Right hindlimb (tissue), 1 donor: ENCODE data around the gene EFNA4.
A peak's percentile ranks its signal among the peaks of the same experiment; 100 is the strongest.

Experiments
- DNase-seq: peaks from one replicate; pipeline ENCODE4 v3.0.0-alpha.2; 2018

EFNA4 gene, protein sequence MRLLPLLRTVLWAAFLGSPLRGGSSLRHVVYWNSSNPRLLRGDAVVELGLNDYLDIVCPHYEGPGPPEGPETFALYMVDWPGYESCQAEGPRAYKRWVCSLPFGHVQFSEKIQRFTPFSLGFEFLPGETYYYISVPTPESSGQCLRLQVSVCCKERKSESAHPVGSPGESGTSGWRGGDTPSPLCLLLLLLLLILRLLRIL

DNA sequence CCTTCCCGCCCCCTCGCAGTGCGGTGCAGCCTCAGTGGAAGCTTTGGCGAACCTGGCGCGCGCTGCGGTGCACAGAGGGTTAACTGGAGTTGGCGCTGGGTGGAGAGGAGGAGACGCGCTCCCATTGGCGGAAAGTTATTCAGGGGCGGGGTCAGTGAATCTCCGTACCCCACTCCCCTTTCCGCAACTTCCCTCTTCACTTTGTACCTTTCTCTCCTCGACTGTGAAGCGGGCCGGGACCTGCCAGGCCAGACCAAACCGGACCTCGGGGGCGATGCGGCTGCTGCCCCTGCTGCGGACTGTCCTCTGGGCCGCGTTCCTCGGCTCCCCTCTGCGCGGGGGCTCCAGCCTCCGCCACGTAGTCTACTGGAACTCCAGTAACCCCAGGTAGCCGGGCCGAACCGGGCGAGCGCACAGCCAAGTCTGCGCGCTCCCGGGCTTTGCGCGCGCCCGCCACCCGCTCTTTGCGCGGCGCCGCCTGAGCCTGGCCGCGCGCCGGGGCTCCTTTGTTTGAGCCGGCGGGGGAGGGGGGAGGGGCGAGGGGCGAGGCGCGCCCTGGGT is at the start of gene EFNA4:
EFNA4 (plus strand) TSS at position 191 of the 561 bp plus-strand sequence; CDS start at position 275, 84 bp downstream.
- peak; percentile 90 for DNase-seq

DNA sequence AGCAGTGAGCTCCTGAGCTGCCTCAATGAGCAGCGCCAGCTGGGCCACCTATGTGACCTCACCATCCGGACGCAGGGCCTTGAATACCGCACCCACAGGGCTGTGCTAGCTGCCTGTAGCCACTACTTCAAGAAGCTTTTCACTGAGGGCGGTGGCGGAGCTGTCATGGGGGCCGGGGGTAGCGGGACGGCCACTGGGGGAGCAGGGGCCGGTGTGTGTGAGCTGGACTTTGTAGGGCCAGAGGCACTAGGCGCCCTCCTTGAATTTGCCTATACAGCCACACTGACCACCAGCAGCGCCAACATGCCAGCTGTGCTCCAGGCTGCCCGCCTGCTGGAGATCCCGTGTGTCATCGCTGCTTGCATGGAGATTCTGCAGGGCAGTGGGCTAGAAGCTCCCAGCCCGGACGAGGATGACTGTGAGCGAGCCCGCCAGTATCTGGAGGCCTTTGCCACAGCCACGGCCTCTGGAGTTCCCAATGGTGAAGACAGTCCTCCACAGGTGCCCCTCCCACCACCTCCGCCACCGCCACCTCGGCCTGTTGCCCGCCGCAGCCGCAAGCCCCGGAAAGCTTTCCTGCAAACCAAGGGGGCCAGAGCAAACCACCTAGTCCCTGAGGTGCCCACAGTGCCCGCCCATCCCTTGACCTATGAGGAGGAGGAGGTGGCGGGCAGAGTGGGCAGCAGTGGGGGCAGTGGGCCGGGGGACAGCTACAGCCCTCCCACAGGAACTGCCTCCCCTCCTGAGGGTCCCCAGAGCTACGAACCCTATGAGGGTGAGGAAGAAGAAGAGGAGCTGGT is 48.6 kb upstream of the EFNA4 start:
- no peak for DNase-seq

DNA sequence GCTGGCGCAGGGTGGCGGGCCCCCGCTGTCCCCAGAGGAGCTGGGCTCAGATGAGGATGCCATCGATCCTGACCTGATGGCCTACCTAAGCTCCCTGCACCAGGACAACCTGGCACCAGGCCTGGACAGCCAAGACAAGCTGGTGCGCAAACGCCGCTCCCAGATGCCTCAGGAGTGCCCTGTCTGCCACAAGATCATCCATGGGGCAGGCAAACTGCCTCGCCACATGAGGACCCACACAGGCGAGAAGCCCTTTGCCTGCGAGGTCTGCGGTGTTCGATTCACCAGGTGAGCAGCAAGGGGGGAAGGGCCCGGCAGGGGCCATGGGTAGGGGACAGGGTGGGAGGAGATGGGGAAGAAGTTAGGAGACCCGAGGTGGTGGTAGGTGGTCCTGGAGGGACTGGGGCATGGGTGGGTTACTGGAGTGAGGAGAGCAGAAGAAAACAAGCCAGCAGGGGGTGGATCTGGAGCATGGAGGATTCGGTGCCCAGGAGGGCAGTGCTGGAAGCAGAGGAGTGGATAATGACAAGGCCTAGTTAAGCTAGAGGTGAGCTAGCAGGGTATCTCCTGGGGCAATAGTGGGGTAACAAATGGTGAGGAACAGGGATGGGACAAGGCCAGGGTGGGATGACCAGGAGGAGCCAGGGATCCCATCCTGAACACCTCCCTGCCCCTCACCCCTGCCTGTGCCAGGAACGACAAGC is 47.9 kb upstream of the EFNA4 start:
- DNase-seq: no peak

DNA sequence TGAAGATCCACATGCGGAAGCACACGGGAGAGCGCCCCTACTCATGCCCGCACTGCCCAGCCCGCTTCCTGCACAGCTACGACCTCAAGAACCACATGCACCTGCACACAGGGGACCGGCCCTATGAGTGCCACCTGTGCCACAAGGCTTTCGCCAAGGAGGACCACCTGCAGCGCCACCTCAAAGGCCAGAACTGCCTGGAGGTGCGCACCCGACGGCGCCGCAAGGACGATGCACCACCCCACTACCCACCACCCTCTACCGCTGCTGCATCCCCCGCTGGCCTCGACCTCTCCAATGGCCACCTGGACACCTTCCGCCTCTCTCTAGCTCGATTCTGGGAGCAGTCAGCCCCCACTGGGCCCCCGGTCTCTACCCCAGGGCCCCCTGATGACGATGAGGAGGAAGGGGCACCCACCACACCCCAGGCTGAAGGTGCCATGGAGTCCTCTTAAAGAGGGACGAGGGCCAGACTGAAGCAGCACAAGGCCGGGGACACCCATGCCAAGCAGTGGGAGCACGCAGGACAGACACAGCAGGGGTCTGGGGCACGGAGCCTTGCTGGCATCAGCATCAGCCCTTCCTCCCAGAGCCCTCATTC is 47.2 kb upstream of the EFNA4 start:
- DNase-seq: no peak

DNA sequence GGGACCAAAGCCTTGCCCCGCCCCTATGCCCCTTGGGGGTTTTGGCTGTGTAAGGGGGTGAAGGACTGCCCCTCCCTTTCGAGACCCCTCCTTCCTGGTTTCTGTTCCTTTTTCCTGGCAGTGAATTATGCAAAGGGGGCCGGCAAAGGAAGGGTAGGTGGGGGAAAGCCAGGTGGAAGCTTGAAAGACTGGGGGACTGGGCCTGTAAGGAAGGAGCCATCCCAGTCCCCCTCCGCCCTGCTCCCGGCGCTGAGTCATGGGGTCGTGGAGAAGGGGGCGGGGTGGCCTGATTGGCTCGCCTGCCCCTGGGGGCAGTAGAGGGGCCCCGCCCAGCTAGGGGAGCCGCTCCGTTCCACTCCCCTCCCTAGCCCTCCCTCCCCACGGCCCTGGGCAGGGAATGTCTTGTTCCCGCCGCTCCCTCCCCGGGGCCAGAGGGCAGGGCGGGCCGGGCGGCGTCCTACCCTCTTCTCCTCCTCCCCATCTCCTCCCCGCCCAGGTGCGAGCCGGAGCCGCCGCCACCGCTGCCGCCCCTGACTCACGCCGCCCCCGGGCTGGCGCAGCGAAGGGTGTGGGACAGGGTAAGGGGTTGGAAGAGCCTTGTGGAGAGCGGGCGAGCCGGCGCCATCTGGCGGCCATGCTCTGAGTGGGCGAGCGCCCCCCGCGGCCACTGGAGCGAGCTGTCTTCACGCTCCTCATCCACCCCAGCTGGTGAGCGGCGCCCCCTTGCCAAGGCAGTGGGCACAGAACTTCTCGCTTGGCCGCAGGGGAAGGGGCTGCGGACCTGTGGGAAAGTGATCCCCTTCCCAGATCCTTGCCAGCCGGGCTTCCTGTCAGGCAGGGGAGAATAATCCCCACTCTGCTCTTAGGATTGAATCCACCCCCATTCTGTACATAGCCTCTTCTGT is 46.2 kb upstream of the EFNA4 start:
- DNase-seq: peak; percentile 92

DNA sequence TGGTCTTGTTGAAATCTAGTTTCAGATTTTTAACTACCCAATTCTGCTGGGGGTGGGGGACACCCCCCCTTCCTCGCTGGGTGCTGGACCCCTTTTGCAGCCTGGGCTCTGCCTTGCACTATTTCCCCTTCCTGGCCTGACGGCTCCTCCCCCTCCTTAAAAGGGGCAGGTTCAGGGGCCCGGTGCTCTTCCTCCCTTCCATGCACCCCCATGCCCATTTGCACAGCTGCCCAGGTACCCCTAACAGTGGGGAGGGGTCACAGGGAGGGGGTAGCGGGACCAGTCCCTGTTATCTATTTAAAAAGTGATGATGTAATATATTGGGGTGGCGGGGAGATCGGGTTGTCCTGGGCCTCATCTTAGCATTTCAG is 45.6 kb upstream of the EFNA4 start:
- DNase-seq: no peak

DNA sequence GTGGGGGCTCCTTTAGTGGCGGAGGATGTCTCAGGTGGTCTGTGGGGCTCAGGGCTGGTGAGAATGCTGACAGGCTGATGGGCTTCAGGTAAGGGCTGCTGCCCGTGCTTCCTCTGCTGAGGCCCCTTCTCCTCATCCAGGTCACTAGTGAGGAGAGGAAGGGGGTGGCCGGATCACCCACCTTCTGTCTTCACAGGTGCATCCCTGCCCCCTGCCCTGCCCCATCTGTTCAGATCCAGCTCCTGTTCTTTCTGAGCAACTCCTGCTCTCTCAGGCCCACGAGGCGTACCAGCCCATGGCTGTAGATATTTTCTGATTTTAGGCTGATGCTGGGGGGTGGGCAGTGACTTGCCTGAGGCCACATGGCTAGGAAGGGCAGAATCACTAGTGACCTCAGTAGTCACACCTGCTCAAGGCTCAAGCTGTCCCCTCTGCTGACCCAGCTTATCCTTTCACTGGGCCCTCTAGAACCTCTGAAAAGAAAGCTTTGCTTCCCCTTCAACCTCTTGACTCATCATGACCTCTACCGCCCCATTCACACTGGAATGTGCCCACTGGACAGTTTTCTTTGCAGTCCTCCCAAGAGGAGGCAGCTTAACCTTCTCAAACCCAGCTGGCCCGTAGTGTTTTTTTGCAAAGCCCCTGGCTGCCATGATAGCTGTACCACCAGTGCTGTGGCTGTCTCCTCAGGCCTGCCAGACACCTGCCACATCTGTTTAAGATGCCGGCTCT is 44.8 kb upstream of the EFNA4 start:
- no peak for DNase-seq

DNA sequence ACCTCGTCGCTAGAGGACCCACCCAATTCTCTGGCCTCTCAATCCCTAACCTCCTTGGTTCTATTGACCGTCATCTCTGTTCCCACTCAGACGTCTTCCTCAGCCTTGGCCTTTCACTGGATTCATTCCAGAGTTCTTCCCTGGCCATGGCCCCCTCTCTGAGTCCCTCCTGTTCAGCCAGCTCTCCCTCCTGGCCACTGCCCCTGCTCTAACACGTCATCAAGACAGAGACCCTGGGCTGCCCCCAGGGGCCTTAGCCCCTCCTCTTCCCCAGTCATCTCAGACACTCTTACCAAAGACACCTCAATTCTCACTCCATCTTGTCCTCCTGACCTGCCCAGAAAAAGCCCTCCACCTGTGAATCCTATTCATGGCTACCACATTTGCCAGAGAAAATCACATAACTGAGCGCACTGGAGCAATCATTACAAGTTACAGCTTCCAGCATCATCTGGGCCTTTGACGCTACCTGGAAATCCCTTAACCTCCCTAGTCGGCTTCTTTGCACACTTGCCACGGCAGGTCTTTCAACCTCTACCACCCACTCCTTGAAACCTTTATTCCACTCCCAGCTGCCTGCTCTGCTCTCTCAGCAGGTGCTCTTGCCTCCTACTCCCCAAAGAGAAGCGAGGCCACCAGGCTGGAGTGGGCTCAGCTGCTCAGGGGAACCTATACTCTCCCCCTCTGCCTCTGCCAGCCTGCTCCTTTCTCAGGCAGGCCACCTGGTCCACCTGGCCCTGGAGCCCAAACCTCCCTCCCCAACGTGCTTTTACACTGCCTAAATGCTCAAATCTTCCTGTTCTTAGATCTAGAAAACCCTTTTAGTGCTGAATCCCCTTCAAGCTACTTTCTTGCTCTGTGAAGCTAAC is 43.9 kb upstream of the EFNA4 start:
- no peak for DNase-seq

DNA sequence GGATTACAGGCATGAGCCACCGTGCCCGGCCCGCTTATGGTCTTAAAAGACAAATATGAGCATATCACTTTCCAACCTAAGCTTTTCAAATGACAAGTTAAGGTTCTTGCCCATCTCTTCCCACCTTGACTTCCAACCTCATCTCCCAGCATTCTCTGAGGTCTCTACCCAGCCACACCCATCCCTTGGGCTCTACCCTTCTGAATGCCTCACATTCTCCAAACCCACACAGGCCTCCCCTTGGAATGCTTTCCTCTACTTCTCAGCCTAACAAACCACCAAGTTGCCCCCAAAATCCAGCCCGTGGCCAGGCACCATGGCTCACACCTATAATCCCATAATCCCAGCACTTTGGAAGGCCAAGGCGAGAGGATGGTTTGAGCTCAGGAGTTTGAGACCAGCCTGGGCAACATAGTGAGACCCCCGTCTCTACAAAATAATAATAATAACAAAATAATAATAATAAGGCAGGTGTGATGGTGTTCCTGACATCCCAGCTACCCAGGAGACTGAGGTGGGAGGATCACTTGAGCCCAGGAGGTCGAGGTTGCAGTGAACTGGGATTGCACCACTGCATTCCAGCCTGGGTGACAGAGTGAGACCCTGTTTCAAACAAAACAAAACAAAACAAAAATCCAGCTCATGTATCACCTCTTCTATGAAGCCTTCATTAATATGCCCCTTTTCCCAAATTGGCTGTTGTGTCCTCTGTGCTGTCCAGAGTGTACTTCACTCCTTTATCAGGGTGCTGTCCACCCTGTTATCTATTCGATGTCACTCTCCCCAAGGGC is 41.2 kb upstream of the EFNA4 start:
- no peak for DNase-seq

DNA sequence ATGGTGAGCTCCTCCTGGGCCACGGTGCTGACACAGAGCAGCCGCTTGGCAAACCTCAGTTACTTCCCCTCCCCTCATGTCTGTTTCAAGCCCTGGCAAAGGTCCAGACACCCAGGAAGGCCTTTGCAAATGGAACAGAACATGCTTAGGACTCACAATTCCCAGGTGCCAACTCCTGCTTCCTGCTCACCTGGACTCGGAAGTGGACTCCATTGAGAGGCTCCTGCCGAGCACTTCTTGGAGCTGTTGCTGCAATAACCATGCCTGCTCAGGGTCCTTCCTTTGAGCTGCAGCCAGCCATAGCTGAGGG is 40.7 kb upstream of the EFNA4 start:
- no peak for DNase-seq

DNA sequence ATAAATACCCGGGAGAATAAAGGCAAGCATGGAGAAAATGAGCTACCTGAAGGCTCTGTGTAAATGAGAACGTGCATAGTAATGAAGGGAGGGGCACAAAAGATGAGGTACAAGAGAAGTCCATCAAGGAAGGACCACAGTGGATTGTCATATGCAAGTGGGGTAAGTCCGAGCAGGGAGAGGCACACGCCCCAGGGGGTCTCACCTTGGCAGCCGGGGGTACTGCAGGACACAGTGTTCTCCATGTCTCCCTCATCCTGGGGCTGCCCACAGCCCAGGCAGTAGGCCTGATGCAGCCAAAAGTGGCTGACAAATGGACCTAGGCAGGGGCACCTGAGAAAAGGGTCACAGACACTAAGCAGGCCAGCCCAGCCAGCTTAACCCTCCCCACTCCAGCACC is 39.9 kb upstream of the EFNA4 start:
- DNase-seq: no peak

DNA sequence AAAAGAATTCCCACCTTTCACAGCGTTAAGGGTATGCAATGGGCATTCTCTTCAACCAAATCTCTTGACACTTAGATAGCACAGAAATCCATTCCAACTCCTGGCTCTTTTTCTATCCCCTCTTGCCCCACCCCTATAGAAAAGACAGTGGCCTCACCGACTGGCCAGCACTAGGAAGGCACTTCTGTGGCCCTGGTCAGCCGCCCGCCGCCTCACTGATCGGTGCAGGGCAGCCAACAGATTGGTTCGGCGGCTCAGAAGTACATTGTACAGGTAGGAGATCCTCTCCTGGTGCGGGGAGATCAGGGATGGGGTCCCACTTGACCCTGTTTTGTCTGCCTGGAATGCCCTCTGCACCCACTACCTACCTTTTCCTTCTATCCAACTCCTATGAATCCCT is 39.2 kb upstream of the EFNA4 start:
- DNase-seq: no peak

DNA sequence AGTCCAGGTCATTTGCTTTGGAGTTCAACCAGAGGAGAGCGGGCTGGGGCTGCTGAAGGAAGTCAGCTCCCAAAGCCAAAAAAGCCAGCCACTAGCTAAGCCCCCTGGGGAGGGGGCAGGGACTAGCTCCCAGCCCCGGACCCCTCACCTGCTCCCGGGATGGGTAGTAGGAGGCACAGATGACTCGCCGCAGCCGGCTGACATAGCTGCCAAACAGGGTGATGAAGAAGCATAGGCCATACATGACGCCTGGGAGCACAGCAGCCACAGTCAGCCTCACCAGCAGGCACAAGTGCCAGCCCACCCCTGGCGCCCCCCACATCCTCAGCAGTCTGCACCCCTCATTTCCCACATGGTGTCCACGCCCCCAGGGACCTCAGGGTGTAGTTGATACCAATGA is 37.4 kb upstream of the EFNA4 start:
- DNase-seq: no peak

DNA sequence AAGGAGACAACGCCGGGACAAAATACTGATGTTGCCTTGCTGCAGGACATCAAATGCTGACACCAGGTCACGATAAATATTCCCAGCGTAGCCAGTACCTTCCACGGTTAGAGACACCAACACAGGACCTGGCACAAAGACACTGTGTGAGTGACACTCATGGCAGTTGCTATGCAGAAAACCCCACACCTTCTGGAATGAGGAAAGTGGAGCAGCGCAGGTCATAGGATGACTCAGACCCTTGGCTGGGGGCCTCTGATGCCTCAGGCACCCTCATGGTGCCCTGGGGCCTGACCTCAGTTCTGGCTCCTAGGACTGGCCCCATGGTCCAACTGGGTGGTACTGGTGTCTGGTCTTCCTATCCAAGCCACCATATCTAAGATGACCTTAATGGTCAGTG is 37.0 kb upstream of the EFNA4 start:
- no peak for DNase-seq

DNA sequence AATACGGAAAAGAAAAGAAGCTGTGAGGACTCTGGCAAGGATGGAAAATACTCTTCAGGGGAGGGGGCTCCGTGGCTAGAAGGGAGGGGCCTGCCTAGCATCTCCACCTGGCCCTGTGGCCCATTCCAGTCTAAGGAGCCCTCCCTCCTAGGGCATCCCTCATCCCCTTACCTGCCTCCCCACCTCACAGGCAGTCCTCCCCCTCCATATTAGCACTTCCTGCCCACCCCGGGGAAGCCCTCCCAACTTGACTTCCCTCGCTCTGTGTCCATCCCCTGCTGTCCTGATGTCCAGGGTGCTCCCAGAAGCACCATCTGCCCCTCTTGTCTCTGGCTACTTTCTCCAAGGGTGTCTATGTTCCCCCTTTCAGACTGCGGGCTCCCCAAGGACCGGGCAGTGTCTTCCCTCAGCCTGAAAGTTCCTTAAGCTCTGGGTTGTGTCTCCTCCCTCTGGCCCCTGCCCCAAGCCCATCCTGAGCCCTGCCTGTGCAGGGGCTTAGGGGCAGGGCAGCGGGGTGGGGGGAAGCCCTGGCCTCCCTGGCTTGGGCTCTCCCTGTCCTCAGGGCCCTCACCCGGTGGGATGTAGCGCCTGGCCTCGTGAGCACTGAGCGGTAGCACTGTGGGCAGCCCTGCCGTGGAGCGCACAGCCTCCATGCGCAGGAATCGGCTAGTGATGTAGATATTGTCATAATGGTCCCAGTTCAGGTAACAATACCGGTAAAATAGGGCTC is 33.9 kb upstream of the EFNA4 start:
- DNase-seq: no peak

DNA sequence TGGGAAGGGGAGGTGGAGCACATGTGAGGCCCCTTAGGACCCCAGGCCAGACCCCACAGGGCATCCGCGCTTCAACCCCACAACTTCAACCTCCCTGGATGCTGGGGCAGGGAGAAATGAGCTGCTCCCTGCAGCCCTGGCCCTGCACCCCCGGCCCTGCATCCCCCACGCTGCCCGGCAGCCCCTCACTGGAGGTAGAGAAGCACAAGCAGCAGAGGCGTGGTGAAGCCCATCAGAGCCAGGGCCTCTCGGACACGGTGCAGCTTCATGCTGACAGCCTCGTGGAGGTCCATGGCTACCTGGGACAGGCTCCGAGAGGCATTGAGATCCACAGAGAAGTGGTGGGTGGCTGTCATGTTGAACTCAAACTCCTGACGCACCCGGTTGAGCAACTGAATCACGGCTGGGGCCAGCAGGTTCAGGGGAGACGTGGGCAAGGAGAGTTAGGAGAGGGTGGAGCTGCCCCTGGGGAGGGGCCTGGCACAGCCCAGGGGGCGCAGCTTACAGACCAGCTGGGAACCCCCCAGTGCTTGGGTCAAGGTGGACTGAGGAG is 33.2 kb upstream of the EFNA4 start:
- DNase-seq: no peak

DNA sequence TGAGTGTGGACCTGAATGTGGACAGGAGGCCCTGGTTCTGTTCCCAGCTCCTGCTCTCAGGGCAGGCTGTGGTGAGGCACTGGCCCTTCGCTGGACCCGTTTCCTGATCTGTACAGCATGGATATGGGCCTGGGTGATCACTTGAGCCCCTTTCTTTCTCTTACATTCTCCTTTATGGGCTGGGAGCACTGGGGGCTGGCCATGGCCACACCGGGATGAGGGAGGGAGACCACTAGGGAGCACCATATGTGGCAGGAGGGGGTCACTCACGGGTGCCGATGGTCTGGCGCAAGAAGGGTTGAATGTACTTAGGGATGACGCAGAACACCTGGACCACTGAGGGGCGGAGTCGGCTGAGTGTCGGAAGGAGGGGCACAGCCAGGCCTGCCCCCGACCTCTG is 32.6 kb upstream of the EFNA4 start:
- no peak for DNase-seq

DNA sequence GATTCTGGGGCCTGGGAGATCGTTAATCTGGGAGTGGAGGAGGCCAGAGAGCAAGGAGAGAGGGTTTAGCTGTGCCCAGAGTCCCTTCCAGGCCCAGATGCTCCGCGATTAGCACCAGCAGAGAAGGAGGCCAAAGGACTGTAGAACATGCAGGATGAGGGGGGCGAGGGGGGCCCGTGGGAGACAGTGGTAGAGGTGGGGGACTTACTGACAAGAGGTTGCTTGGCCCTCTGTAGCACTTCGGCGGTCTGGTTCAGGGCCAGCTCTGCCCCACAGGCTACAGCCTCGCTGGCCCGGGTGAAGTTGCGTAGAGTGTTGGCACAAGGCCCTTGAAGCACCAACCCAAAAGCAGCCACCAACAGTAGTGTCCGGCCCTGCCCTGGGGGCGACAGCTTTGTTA is 30.7 kb upstream of the EFNA4 start:
- no peak for DNase-seq

DNA sequence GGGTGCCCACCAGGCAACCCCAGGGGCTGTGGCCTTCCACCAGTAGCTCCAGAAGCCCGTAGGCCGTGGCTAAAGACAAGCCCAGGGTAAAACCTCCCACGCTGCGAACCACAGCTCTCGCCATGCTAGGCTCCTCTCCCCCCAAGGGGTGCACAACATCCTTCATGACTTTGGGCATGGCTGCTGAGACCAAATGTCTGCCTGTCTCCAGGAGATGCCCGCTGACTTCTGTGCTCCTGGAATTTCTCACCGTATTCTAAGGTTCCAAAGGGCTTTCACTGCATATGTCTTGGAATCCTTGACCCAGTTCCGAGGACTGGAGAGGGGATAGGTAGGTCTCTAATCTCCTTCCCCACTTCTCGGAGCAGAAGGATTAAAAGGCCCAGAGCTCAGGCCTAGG is 30.0 kb upstream of the EFNA4 start, which contains the start of the genes DCST1 and DCST2:
DCST1 (plus strand) TSS at position 301 of the 400 bp plus-strand sequence. CDS start 213 bp downstream, outside the sequence.
DCST2 (minus strand) TSS at position 258 of the 400 bp plus-strand sequence; CDS start at position 178, 80 bp downstream.
- DNase-seq: no peak
